Stimulated activated naive CD8-positive, alpha-beta T cell treated with anti-CD3 and anti-CD28 coated beads, Interleukin-15, Interleukin-2, amounts not matched to agents 100 ng/mL and 50 ng/mL, for 24 hours (primary cell): Measurements from ENCODE around the gene GPR55.

Source experiments
- H3K27ac Mint-ChIP-seq: one replicate; pipeline ENCODE4 v1.8.0; 2021; ENCODE audit warnings: mild to moderate bottlenecking, mixed read lengths
- H3K27me3 Mint-ChIP-seq: one replicate; pipeline ENCODE4 v1.8.0; 2021; ENCODE audit warnings: mixed read lengths
- H3K36me3 Mint-ChIP-seq: one replicate; pipeline ENCODE4 v1.8.0; 2021; ENCODE audit warnings: low read depth, mixed read lengths
- H3K4me1 Mint-ChIP-seq: one replicate; pipeline ENCODE4 v1.8.0; 2021; ENCODE audit warnings: low read depth, mixed read lengths
- H3K4me3 Mint-ChIP-seq: one replicate; pipeline ENCODE4 v1.8.0; 2021; ENCODE audit warnings: mild to moderate bottlenecking, mixed read lengths
- H3K9me3 Mint-ChIP-seq: one replicate; pipeline ENCODE4 v1.8.0; 2021; ENCODE audit warnings: mixed read lengths

GPR55 gene

DNA sequence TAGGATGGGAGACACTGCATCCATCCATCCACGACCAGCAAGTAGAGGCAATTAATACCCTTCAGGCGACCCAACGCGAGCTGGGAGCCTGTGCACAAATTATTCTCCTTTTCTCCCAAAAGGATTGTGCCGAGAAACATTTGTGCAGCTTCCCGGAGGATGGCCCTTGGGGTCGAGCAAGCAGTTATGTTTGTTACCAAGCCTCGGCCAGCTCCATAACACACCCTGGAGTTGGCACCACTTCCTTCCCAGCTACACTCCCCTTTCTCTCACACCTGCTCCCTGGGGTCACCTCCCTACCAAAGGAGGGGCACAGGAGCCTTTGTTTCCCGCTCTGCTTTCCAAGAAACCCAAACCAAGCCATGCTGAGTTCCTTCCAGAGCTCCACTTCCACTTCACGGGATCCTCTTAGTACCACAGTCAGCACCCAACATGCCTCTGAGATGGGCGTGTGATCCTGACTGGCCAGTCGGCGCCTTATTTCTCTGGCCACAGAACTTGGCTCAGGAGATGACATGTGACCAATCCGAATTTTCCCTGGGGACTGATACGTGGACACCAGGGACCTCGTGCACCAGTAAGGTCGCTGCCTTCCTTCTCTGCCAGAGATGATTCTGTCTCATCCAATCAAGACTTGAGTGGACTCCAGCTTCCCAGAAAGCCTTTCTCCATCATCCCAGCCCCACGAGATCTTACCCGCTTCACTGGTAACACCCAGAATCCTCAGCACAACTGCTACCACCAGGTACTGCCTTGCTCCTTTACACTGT, 28.5 kb downstream of the GPR55 start:
- Mint-ChIP-seq H3K27ac (no peak overlapping the region), H3K9me3 (no peaks in the 10 kb centered on the region)

DNA sequence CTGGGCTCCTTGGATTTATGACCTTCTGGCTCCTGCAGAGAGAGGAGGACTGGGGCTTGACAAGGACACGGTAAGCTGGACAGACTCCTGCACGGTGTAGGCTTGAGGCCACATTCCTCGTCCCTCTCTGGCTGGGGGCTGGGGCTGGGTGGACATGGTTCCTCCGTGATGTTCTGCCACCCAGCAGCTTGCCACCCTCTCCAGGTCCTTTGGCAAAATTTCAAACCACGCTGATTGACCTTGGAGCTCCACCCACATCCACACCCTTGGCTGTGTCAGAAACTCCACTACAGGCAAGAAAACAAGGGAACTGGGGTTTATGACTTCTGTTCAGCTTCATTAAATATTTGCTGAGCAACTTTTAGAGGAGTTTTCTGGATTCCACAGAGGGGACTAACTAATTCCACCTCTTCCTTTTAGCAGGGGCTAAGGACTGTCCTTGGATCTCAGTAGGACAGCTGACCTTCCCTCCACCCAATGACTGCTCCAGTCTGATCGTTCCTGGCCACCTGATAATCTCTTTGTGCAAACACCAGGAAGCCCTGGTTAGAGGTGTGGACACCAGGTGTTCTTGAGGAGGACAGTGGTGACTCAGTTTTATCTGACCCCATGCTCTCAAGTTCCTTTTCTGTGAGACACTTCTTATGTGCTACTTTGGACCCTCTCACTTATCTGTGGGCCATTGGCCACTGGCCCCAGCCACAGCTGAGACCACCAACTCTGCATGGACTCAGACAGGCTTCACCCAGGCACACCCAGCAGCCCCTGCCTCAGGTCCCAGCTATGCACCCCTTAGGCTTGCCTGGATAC, 29.3 kb downstream of the GPR55 start:
- peaks cover 11% of the 10 kb centered on the region for H3K27me3 Mint-ChIP-seq
- H3K4me3 Mint-ChIP-seq: no peak overlapping the region
- H3K9me3 Mint-ChIP-seq: no peaks in the 10 kb centered on the region
- no peak overlapping the region for H3K27ac Mint-ChIP-seq
- peaks cover 67% of the 10 kb centered on the region for H3K4me1 Mint-ChIP-seq
- H3K36me3 Mint-ChIP-seq: no peaks in the 10 kb centered on the region

More for the DNA sequence above, 28.5 kb downstream of the GPR55 start:
- peaks cover 59% of the 10 kb centered on the region for H3K4me1 Mint-ChIP-seq
- no peak overlapping the region for H3K4me3 Mint-ChIP-seq
- H3K27me3 Mint-ChIP-seq: peaks cover 11% of the 10 kb centered on the region
- no peaks in the 10 kb centered on the region for H3K36me3 Mint-ChIP-seq

DNA sequence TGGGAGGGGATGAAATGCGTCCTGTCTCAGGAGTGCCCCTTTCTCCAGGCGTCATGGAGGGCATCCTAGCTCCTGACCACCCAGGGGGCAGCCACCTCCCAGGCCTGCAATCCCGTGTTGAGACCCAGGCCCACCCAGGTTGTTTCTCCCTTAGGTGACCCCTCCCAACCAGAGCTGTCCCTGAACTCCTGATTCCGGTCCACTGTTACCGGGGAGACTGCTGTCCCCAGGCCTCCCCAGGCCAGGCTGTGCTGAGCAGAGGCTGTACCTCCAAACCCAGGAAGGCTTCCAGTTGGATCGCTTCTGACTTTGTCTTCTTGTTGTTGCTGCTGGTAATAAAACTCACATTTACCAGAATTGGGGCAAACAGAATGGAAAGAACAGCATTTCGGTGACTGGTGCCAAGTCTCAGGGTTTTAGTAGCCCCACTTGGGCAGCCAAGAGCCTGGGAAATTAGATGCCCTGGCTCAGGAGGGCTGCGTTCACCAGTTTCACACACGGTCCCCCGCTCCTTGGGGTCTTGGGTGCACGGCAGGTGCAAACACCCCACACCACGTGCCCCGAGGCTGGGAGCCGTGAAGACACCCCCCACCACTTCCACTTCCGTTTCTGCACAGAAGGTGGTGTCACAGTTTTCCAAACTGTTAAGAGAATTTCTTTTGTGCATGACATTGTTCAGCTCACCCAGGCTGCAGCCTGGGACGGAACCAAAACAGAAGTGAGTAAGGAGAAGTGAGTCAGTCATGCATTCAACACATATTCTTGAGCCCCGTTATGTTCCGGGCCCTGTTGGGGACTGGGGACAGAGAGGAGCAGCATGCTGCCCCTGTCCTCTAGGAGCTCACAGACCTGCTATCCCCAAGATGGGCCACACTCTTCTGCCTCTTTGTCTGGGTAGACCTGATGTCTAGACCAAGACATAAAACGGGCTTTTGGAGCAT, 30.9 kb downstream of the GPR55 start:
- peaks cover under 1% of the 10 kb centered on the region for H3K36me3 Mint-ChIP-seq
- no peak overlapping the region for H3K4me3 Mint-ChIP-seq
- peak overlapping the region; percentile 57 for H3K27ac Mint-ChIP-seq
- H3K27me3 Mint-ChIP-seq: peaks cover 16% of the 10 kb centered on the region
- peaks cover 60% of the 10 kb centered on the region for H3K4me1 Mint-ChIP-seq
- peaks cover under 1% of the 10 kb centered on the region for H3K9me3 Mint-ChIP-seq

DNA sequence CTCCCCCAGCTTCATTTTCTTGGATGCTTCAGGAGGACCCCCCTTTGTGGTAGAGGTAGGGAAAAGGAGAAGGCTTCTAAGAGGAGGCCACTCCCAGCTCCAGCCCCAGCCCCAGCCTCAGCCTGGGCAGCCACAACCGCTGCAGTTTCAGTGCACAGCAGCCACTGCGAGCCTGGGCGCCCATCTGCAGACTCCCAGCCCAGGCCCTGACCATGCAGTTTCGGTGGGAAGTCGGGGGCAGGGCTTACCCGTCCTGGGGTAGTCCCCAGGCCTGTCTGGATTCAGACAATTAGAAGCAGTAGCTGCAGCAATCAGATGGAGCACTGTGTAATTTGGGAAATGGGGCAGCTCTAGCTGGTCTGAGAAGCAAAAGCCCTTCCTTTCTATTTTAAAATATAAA, 31.7 kb downstream of the GPR55 start:
- Mint-ChIP-seq H3K36me3 (peaks cover 5% of the 10 kb centered on the region), H3K4me3 (no peak overlapping the region), H3K4me1 (peaks cover 60% of the 10 kb centered on the region), H3K9me3 (peaks cover 3% of the 10 kb centered on the region), H3K27ac (no peak overlapping the region), H3K27me3 (peaks cover 16% of the 10 kb centered on the region)

DNA sequence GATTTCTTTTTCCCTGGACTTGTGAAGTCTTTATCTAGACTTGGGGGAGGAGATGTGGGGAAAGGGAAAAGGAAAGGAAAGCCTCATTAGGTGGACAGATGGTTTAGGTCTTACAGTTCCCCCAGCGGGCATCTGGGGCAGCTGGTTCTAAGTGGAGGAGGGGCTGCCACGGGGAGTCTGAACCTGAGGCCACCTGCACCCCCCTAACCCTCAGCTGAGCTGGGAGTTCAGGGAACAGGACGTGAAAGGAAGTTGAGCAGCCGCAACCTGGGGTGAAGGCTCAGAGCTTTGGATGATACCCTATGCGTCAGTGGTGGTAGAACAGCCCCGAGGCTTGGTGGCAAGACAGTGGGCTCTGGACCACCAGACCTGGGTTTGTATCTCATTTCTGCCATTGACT, 33.5 kb downstream of the GPR55 start:
- peak overlapping the region; percentile 45 for H3K27ac Mint-ChIP-seq
- peaks cover 5% of the 10 kb centered on the region for H3K36me3 Mint-ChIP-seq
- peaks cover 14% of the 10 kb centered on the region for H3K27me3 Mint-ChIP-seq
- peaks cover 54% of the 10 kb centered on the region for H3K4me1 Mint-ChIP-seq
- H3K4me3 Mint-ChIP-seq: no peak overlapping the region
- H3K9me3 Mint-ChIP-seq: peaks cover 3% of the 10 kb centered on the region

DNA sequence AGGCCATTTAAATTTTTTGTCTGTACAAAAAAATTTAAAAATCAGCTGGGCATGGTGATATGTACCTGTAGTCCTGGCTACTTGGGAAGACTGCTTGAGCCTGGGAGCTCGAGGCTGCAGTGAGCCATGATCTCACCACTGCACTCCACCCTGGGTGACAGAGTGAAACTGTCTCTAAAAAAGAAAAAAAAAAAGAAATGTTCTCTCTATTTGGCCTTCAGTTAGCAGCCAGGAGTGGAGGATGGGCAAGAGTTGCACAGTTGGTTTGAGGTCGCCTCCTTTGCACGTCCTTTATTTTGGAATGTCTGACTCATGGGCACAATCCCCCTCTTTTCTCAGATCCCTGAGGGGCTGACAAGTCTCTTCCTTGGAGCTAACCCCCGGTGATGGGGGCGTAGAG, 34.0 kb downstream of the GPR55 start:
- peaks cover 5% of the 10 kb centered on the region for H3K36me3 Mint-ChIP-seq
- H3K27me3 Mint-ChIP-seq: peaks cover 14% of the 10 kb centered on the region
- peaks cover 56% of the 10 kb centered on the region for H3K4me1 Mint-ChIP-seq
- H3K4me3 Mint-ChIP-seq: no peak overlapping the region
- H3K27ac Mint-ChIP-seq: peak overlapping the region; percentile 45
- peaks cover 3% of the 10 kb centered on the region for H3K9me3 Mint-ChIP-seq

DNA sequence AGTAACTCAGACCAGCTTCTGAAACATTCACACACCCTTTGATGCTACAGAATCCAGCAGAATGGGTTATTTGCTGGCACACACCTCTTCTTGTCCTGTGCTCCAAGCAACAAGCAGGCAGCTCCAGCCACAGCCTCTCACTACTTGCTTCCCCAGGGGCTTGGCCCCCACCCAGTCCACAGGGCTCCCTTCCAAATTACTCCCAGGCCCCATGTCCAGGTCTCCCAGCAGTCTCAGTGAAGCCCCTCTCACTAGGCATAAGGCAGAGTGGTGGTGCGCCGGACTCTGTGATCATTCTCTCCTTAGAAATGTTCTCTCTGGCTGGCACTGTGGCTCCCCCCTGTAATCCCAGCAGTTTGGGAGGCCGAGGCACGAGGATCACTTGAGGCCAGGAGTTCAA, 34.4 kb downstream of the GPR55 start:
- peaks cover 3% of the 10 kb centered on the region for H3K9me3 Mint-ChIP-seq
- no peak overlapping the region for H3K4me3 Mint-ChIP-seq
- peaks cover 56% of the 10 kb centered on the region for H3K4me1 Mint-ChIP-seq
- H3K36me3 Mint-ChIP-seq: peaks cover 5% of the 10 kb centered on the region
- no peak overlapping the region for H3K27ac Mint-ChIP-seq
- peaks cover 14% of the 10 kb centered on the region for H3K27me3 Mint-ChIP-seq

DNA sequence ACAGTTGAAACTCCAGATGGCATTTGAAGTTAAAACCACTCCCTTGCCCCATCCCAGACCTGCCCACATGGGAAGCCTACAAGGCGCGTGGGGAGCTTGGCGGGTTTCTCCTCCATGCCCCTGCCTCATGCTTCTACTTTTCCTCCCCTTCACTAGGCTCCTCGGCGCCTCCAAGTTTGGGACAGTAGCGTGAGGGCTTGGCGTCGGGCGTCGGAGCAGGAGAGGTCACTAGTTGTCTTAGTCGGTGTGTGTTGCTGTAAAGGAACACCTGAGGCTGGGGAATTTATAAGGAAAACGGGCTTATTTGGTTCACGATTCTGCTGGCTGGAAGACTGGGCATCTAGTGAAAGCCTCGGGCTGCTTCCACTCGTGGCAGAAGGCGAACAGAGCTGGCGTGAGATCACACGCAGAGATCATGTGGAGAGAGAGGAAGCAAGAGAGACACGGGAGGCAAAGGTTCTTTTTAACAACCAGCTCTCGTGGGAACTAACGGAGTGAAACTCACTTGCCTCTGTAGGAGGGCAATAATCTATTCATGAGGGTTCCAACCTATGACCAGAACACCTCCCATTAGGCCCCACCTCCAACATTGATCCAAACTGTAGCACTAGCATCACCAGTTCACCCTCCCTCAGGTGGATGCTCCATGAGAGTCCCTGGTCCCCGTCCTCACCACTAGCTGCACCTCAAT, 35.0 kb downstream of the GPR55 start:
- peaks cover 3% of the 10 kb centered on the region for H3K9me3 Mint-ChIP-seq
- no peak overlapping the region for H3K27ac Mint-ChIP-seq
- no peak overlapping the region for H3K4me3 Mint-ChIP-seq
- peaks cover 59% of the 10 kb centered on the region for H3K4me1 Mint-ChIP-seq
- H3K27me3 Mint-ChIP-seq: peaks cover 14% of the 10 kb centered on the region
- peaks cover 5% of the 10 kb centered on the region for H3K36me3 Mint-ChIP-seq

DNA sequence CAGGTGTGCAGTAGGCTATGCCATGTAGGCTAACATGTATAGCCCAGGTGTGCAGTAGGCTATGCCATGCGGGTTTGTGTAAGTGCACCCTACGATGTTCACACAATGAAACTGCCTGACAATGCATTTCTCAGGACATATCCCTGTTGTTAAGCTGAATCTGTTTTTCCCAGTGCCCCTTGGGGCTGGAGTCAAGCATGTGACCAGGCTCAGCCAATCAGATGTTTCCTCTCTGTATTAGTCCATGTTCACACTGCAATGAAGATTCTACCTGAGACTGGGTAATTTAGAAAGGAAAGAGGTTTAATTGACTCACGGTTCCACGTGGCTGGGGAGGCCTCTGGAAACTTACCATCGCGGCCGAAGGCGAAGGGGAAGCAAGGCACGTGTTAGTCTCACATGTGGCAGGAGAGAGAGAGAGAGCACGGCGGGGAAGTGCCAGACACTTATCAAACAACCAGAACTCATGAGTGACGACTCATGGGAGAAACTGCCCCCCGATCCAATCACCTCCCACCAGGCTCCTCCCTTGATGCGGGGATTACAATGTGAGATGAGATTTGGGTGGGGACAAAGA, 36.1 kb downstream of the GPR55 start:
- Mint-ChIP-seq H3K4me1 (peaks cover 54% of the 10 kb centered on the region), H3K27ac (no peak overlapping the region), H3K4me3 (no peak overlapping the region), H3K9me3 (peaks cover 3% of the 10 kb centered on the region), H3K27me3 (peaks cover 14% of the 10 kb centered on the region), H3K36me3 (peaks cover 5% of the 10 kb centered on the region)

DNA sequence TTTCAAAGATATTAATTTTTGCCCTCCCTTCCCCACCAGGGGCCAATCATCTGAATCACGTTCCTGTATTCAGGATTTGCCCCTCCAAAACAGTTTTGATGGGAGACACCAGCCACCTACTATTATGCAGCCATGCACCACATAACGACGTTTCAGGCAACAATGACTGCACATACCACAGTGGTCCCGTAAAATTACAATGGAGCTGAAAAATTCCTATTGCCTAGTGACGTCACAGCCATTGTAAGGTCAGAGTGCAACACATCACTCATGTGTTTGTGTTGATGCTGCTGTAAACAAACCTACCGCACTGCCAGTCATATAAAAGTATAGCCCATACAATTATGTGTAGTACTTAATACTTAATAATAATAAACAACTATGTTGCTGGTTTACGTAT, 37.7 kb downstream of the GPR55 start:
- Mint-ChIP-seq H3K27ac (no peak overlapping the region), H3K36me3 (peaks cover 5% of the 10 kb centered on the region), H3K27me3 (peaks cover 13% of the 10 kb centered on the region), H3K4me1 (peaks cover 48% of the 10 kb centered on the region), H3K9me3 (peaks cover 3% of the 10 kb centered on the region), H3K4me3 (no peak overlapping the region)

DNA sequence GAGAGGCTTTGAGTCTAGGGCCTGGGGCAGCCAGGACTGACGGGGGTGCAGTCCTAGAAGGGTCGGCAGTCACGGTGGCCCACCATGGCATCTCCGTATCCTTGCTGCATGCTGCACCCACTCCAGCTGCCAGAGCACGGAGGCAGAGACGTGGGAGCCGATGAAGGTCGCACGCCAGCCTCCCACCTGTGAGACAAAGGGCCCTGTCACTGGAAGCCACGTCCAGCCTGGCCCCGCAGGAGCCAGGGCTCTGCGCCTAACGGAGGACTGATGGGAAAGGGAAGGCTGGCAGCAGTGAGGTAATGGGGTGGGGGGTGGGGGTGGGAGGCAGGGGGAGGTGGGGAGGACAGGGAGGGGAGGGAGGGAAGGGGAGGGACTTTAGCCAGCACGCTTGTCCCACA, 38.4 kb downstream of the GPR55 start:
- peaks cover 9% of the 10 kb centered on the region for H3K27me3 Mint-ChIP-seq

DNA sequence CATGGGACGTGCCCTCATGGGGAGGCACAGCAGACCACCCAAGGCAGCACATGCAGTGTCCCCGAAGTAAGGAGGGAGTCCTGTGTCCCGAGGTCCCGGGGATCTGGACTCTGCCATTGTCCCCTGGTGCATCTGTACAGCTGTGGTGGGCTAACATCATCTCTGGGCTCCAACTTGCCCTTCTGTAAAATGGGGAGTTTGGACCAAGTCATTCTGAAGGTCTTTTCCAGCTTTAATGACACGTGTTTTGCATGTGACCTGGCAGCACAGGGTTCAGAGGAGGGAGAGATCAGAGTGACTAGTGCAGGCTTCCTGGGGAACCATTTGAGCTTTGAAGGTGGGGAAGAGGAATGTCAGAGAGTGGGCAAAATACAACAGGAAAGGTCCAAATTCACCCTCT, 38.8 kb downstream of the GPR55 start:
- Mint-ChIP-seq H3K9me3 (peaks cover 3% of the 10 kb centered on the region), H3K27ac (no peak overlapping the region), H3K36me3 (peaks cover 5% of the 10 kb centered on the region), H3K27me3 (peaks cover 6% of the 10 kb centered on the region), H3K4me3 (no peak overlapping the region), H3K4me1 (peaks cover 42% of the 10 kb centered on the region)

More for the DNA sequence above, 38.4 kb downstream of the GPR55 start:
- H3K4me3 Mint-ChIP-seq: no peak overlapping the region
- H3K4me1 Mint-ChIP-seq: peaks cover 47% of the 10 kb centered on the region
- no peak overlapping the region for H3K27ac Mint-ChIP-seq
- H3K36me3 Mint-ChIP-seq: peaks cover 5% of the 10 kb centered on the region
- H3K9me3 Mint-ChIP-seq: peaks cover 3% of the 10 kb centered on the region

DNA sequence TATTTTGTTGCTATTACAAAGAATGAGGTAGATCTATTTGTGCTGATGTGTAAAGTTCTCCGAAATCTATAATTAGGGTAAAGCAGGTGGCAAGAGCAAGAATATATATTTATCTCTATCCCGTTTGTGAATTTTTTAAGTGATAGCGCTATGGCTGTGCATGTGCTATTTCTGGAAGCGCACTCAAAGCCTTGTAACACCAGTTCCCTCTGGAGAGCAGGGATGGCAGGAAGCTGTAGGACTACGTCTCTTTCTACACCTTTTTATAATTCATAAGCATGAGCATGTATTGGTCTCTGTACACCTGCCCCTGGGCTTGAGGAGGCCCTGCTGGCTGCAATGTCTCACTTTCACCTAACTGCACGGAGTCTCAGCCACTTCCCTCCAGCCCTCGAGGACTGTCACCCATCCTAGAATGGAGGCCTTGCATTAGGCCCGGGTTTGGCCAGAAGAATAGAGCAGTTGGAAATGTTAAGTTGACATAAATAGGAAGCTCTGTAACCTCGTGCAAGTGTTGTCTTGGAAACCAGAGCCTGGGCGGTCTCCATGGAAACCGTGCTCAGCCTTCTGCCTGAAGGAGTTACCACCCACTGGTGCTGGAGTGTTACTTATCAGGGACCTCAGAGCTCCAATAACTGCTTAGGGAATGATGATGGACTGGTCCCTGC, 39.4 kb downstream of the GPR55 start:
- H3K36me3 Mint-ChIP-seq: peaks cover 5% of the 10 kb centered on the region
- H3K27me3 Mint-ChIP-seq: peaks cover 5% of the 10 kb centered on the region
- H3K4me1 Mint-ChIP-seq: peaks cover 36% of the 10 kb centered on the region
- no peak overlapping the region for H3K27ac Mint-ChIP-seq
- H3K4me3 Mint-ChIP-seq: no peak overlapping the region
- H3K9me3 Mint-ChIP-seq: peaks cover 3% of the 10 kb centered on the region
